K562 treated with DMSO at 1 percent for 4 hours (cell line): Measurements from ENCODE around the gene RPS28. TPM values are rescaled to one million over a fixed set of nuclear protein-coding genes. Genes with fewer than 3 reads are reported as not detected.

Experiments used
- total RNA-seq: library from RNA; unstranded; fragments of 300-600 nt; gene quantifications from 2 replicates; pipeline ENCODE4 v1.2.3, GENCODE V29; 2022; ENCODE audit not compliant: insufficient read depth

Gene RPS28
- 2,822 and 2,824 TPM in 2 replicates for total RNA-seq

GRCh38 chr19:8321067-8321985 is at the start of gene RPS28, which contains the start of gene NDUFA7:
Gene RPS28, plus strand, starts transcription at chr19:8321496. Its CDS starts 35 bp downstream, at chr19:8321531.
Gene NDUFA7, minus strand, starts transcription at chr19:8321375. Its CDS starts 17 bp downstream, at chr19:8321358.

DNA sequence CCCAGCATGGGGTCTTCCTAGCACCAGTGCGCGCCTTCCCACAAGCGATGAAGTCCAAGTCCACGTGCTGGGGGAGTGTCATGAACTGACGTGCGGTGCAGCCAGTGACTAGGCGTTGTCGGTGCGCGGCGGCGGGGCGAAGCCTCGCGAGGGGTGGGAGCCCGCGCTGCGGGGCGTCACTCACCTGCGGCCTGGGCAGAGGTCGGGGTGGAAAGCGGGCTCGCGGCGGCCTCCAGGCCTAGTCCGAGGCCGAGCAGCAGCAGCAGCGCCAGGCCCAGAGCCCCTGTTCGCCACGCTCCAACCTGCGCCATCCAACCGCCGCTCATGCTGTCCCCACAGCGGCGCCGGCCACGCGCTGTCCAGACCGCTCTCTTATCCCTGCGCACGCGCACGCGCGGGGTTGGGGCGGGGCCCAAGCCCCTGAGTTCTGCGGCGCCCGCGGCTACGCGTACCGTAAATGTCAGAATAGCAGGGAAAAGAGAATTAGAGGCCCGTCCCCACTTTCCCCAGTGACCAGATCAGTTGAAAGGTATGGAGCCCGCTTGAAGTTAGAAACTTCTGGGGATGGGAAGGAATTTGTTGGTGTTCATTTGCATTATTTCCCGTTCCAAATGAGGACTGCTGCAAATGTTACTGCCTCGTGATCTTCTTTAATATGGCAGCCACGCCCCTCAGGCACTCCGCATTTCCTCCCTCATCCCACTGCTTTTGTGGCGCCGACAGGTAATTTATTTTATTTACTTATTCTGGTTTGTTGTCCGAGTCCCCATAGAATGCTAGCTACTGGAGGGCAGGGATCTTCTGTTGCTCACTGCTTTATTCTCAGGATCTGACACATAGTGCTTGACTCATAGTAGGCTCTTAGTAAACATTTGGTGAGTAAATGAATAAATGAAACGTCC is 13.1 kb upstream of the RPS28 start, which contains the start of gene CD320:
Gene CD320 (minus strand): TSS at position 394 of the 902 bp plus-strand sequence. CDS start 68 bp downstream, at position 326.

GRCh38 chr19:8342684-8343482 is 21.6 kb downstream of the RPS28 start, which contains the start of gene KANK3:
Gene KANK3, minus strand, starts transcription at chr19:8343262. Its CDS starts 5,434 bp downstream, at chr19:8337828.

GRCh38 chr19:8363803-8364771 is 42.8 kb downstream of the RPS28 start, which contains the start of gene ANGPTL4:
Gene ANGPTL4, plus strand, starts transcription at chr19:8364155. Its CDS starts 167 bp downstream, at chr19:8364322.

Other genes starting within 250 kb of the RPS28 start
- 0.06 TPM in 1 of 2 replicates, not detected in the other for gene FBN3, start 171.9 kb upstream of the RPS28 start, total RNA-seq
- gene CERS4, start 112.1 kb upstream of the RPS28 start, total RNA-seq: 14.0 and 16.9 TPM in 2 replicates
- gene CD320, start 13.1 kb upstream of the RPS28 start, total RNA-seq: 81.9 and 94.6 TPM in 2 replicates
- gene NDUFA7, start 121 bp upstream of the RPS28 start, total RNA-seq: 125 and 162 TPM in 2 replicates
- 2.0 TPM in 1 of 2 replicates, not detected in the other for gene KANK3, start 21.8 kb downstream of the RPS28 start, total RNA-seq
- gene ANGPTL4, start 42.7 kb downstream of the RPS28 start, total RNA-seq: 1.9 TPM in 1 of 2 replicates, not detected in the other
- gene RAB11B, start 68.9 kb downstream of the RPS28 start, total RNA-seq: 117 TPM in 2 replicates
- gene MARCHF2, start 91.8 kb downstream of the RPS28 start, total RNA-seq: 13.8 and 15.4 TPM in 2 replicates
- gene HNRNPM, start 123.5 kb downstream of the RPS28 start, total RNA-seq: 366 and 371 TPM in 2 replicates
- gene PRAM1, start 181.1 kb downstream of the RPS28 start, total RNA-seq: not detected in 2 replicates
- 5.4 and 14.3 TPM in 2 replicates for gene ZNF414, start 192.7 kb downstream of the RPS28 start, total RNA-seq